HepG2 (cell line): Measurements from ENCODE around the gene ACAP1. TPM values are rescaled to one million over a fixed set of nuclear protein-coding genes. Genes with fewer than 3 reads are reported as not detected.
A peak's percentile ranks its signal among the peaks of the same experiment; 100 is the strongest.

Source experiments
- ATF7 ChIP-seq, 2 experiments: fragments of 450-650 bp in 1 of 2; sonication (generic) in 1 of 2; formaldehyde crosslinking in 1 of 2; IDR thresholded peaks; 2 replicates each; pipeline versions ENCODE4 v1.4.0 to v1.6.1; 2016 to 2020; ENCODE audit warnings: antibody characterized with exemption in 1 of 2, mild to moderate bottlenecking in 1 of 2, missing genetic modification reagents in 1 of 2
- BCL3 ChIP-seq: sonication (generic); formaldehyde crosslinking; IDR thresholded peaks from 2 replicates; pipeline ENCODE4 v1.5.1; 2020; ENCODE audit warnings: mild to moderate bottlenecking, missing genetic modification reagents, moderate library complexity
- DR1 ChIP-seq: sonication (generic); formaldehyde crosslinking; IDR thresholded peaks from 2 replicates; pipeline ENCODE4 v1.8.0; 2021; ENCODE audit warnings: mild to moderate bottlenecking, missing genetic modification reagents, inconsistent platforms
- GATAD1 ChIP-seq: IDR thresholded peaks from 2 replicates; pipeline ENCODE4 v1.6.1; 2016; ENCODE audit warnings: missing genetic modification reagents, missing compliant biosample characterization
- KDM1A ChIP-seq: IDR thresholded peaks from 2 replicates; pipeline ENCODE4 v1.6.1; 2016; ENCODE audit warnings: missing compliant biosample characterization
- POLR2A ChIP-seq, 2 experiments: IDR thresholded peaks; 2 replicates each; pipeline ENCODE4 v1.6.1; 2011; ENCODE audit warnings: low read depth in 2 of 2, low read length in 2 of 2, mild to moderate bottlenecking in 1 of 2, moderate library complexity in 1 of 2; ENCODE audit not compliant: insufficient read depth in 1 of 2
- RFX5 ChIP-seq: IDR thresholded peaks from 2 replicates; pipeline ENCODE4 v1.6.1; 2011; ENCODE audit warnings: low read depth, low read length, improper control_type of control experiment
- SNAPC4 ChIP-seq: sonication (generic); formaldehyde crosslinking; IDR thresholded peaks from 2 replicates; pipeline ENCODE4 v1.4.0; 2020; ENCODE audit warnings: mild to moderate bottlenecking, missing genetic modification reagents
- TAF1 ChIP-seq: sonication (generic); formaldehyde crosslinking; IDR thresholded peaks from 2 replicates; pipeline ENCODE4 v1.4.0; 2020; ENCODE audit warnings: missing genetic modification reagents
- TRIM24 ChIP-seq: sonication (generic); formaldehyde crosslinking; IDR thresholded peaks from 2 replicates; pipeline ENCODE4 v1.8.0; 2022; ENCODE audit warnings: mild to moderate bottlenecking, missing genetic modification reagents
- ZNF20 ChIP-seq: sonication (generic); formaldehyde crosslinking; IDR thresholded peaks from 2 replicates; pipeline ENCODE4 v1.4.0; 2020; ENCODE audit warnings: mild to moderate bottlenecking, moderate library complexity, missing genetic modification reagents
- ZNF276 ChIP-seq: sonication (generic); formaldehyde crosslinking; IDR thresholded peaks from 2 replicates; pipeline ENCODE4 v1.4.0; 2020; ENCODE audit warnings: mild to moderate bottlenecking, low read depth, missing genetic modification reagents
- ZNF337 ChIP-seq: sonication (generic); formaldehyde crosslinking; IDR thresholded peaks from 2 replicates; pipeline ENCODE4 v1.5.1; 2020; ENCODE audit warnings: missing genetic modification reagents, low read depth, mild to moderate bottlenecking, borderline replicate concordance
- ZNF441 ChIP-seq: sonication (generic); formaldehyde crosslinking; IDR thresholded peaks from 2 replicates; pipeline ENCODE4 v1.7.0; 2021; ENCODE audit warnings: missing genetic modification reagents, borderline replicate concordance
- ZNF496 ChIP-seq: sonication (generic); formaldehyde crosslinking; IDR thresholded peaks from 2 replicates; pipeline ENCODE4 v1.8.1; 2023; ENCODE audit warnings: mild to moderate bottlenecking, moderate library complexity, missing genetic modification reagents; ENCODE audit not compliant: insufficient replicate concordance
- ZNF598 ChIP-seq: sonication (generic); formaldehyde crosslinking; IDR thresholded peaks from 2 replicates; pipeline ENCODE4 v1.5.1; 2020; ENCODE audit warnings: mild to moderate bottlenecking, missing genetic modification reagents, borderline replicate concordance
- ZNF761 ChIP-seq: sonication (generic); formaldehyde crosslinking; conservative IDR thresholded peaks from 2 replicates; pipeline ENCODE4 v1.4.0; 2020; ENCODE audit warnings: mild to moderate bottlenecking, missing genetic modification reagents
- ZNF781 ChIP-seq: sonication (generic); formaldehyde crosslinking; IDR thresholded peaks from 2 replicates; pipeline ENCODE4 v1.5.1; 2020; ENCODE audit warnings: borderline replicate concordance, mild to moderate bottlenecking, missing genetic modification reagents; ENCODE audit errors: not compliant biosample characterization
- ZNF784 ChIP-seq: sonication (generic); formaldehyde crosslinking; IDR thresholded peaks from 2 replicates; pipeline ENCODE4 v1.5.1; 2020; ENCODE audit warnings: missing genetic modification reagents, mild to moderate bottlenecking, borderline replicate concordance
- polyA plus RNA-seq, 8 experiments: library from polyadenylated mRNA; depleted of rRNA in 3 of 8; stranded (reverse) in 7 of 8; unstranded in 1 of 8; fragments of >200 nt; fragmentation: Illumina TruSeq in 4 of 8; extraction: Trizol in 4 of 8; gene quantifications; 2 replicates each; pipeline versions ENCODE4 v1.2.1 to v1.2.3, GENCODE V29; 2011 to 2016; ENCODE audit warnings: low read depth in 4 of 8, missing spikeins in 1 of 8, mixed read lengths in 1 of 8; ENCODE audit not compliant: insufficient read depth in 1 of 8
- total RNA-seq, 5 experiments: library from RNA; depleted of rRNA; stranded (reverse); fragments of >200 nt; fragmentation: Illumina TruSeq; extraction: Trizol; gene quantifications; 2 replicates each; pipeline ENCODE4 v1.2.3, GENCODE V29; 2016; ENCODE audit warnings: low read depth in 1 of 5

ACAP1 gene
- total and polyA plus RNA-seq, 2 of the 13 experiments (the other 11 are each of a cell fraction or from before 2014, with no cell fraction given) = 1.3 to 2.5 TPM

- TF ChIP-seq KDM1A (CRISPR knock-in tag) (no peak), SNAPC4 (CRISPR knock-in tag) (0 out of 2 replicates have a peak, but pooled peaks have one; percentile 22), TRIM24 (no peak), GATAD1 (peak; percentile 32), POLR2A (IDR thresholded peaks at IDR 0.05; ENCODE audit: insufficient read depth in 1 of 2, low read depth in 2 of 2, low read length in 2 of 2) (peak; percentile 82 to 86), ZNF337 (CRISPR knock-in tag) (0 out of 2 replicates have a peak, but pooled peaks have one; percentile 58), ZNF781 (peak; percentile 51), ZNF761 (peak; percentile 59; the same call in 1 of the 2 replicates), ZNF20 (CRISPR knock-in tag) (0 out of 2 replicates have a peak, but pooled peaks have one; percentile 54), DR1 (CRISPR knock-in tag) (peak; percentile 63), ATF7 (IDR thresholded peaks at IDR 0.05) (no peak), ATF7 (CRISPR knock-in tag; IDR thresholded peaks at IDR 0.05) (0 out of 2 replicates have a peak, but pooled peaks have one; percentile 53), RFX5 (0 out of 2 replicates have a peak, but pooled peaks have one; percentile 18), ZNF276 (CRISPR knock-in tag) (peak; percentile 74; the same call in 1 of the 2 replicates), ZNF784 (peak; percentile 30), ZNF598 (CRISPR knock-in tag) (peak; percentile 76; the same call in 1 of the 2 replicates), BCL3 (CRISPR knock-in tag) (peak; percentile 65), ZNF496 (no peak), ZNF441 (CRISPR knock-in tag) (peak; percentile 61; the same call in 1 of the 2 replicates), TAF1 (CRISPR knock-in tag) (peak; percentile 78)
Observed at GRCh38 chr17:7306911-7307685, 29.2 kb upstream of the ACAP1 start, which contains the start of gene EIF5A (continued).
